ENCODE data around the gene KSR2.

KSR2 gene

DNA sequence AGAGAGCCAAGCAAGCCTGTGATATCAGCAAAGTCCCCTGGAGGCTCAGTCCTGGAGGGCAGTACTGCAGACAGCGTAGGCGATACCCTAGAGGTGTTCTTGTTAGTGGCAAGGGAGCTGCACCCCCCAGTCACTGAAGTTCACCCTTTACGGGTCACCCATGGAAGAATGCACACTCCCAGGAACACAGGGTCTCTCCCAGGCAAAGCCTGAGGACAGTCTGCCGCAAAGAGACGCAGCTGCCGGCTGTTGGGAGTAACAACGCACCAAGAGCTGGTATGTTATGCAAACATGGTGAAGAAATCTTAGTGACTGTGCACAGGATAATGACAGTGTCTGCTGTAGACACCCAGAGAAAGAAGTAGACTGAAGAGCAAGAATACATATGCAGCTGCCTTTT lies 563.9 kb downstream of the KSR2 start:
- Mint-ChIP-seq H3K4me1 (peaks cover 15% of the 10 kb centered on the region), H3K27me3 (ENCODE audit: low read depth, poor library complexity) (peaks cover 19% of the 10 kb centered on the region), H3K4me3 (no peak overlapping the region), H3K9me3 (peaks cover 6% of the 10 kb centered on the region), H3K27ac (no peak overlapping the region), H3K36me3 (ENCODE audit: low read depth) (no peaks in the 10 kb centered on the region)
- TF ChIP-seq, protein P1, sequence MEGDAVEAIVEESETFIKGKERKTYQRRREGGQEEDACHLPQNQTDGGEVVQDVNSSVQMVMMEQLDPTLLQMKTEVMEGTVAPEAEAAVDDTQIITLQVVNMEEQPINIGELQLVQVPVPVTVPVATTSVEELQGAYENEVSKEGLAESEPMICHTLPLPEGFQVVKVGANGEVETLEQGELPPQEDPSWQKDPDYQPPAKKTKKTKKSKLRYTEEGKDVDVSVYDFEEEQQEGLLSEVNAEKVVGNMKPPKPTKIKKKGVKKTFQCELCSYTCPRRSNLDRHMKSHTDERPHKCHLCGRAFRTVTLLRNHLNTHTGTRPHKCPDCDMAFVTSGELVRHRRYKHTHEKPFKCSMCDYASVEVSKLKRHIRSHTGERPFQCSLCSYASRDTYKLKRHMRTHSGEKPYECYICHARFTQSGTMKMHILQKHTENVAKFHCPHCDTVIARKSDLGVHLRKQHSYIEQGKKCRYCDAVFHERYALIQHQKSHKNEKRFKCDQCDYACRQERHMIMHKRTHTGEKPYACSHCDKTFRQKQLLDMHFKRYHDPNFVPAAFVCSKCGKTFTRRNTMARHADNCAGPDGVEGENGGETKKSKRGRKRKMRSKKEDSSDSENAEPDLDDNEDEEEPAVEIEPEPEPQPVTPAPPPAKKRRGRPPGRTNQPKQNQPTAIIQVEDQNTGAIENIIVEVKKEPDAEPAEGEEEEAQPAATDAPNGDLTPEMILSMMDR (IDR thresholded peaks at IDR 0.05), result no peak
- no peak for DNase-seq

DNA sequence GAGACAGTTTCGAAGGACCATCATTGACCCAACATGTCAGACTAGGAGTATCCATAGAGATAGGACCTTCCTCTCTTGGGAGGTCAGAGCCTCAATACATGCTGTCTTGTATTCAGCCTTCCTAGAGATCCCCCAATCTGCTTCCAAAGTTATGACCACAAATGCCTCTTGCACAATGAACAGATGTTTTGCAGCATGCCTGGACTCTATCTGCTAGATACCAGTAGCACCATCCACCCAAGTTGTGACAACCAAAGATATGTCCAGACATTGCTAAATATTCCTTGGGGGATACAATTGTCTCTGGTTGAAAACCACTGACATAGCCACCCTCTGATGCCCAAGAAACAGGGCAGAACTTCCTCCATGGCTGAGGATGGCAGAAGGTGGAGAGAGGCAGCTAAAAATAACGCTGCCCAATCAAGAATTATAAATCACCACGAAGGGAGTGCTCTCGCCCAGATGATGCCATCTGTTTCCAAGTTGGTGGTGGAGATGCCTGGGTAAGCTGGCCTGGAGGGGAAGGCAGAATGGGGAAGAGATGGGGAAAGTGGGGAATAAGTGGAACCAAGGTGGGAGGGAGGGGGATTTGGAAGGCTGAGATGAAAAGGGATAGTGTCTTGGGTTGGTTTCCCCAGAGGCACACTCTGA lies 564.5 kb downstream of the KSR2 start:
- Mint-ChIP-seq H3K9me3 (peaks cover 8% of the 10 kb centered on the region), H3K36me3 (ENCODE audit: low read depth) (no peaks in the 10 kb centered on the region), H3K4me3 (no peak overlapping the region), H3K27ac (no peak overlapping the region), H3K27me3 (ENCODE audit: low read depth, poor library complexity) (peaks cover 19% of the 10 kb centered on the region), H3K4me1 (peaks cover 15% of the 10 kb centered on the region)
- TF ChIP-seq, protein P1 (IDR thresholded peaks at IDR 0.05), result no peak
- no peak for DNase-seq

DNA sequence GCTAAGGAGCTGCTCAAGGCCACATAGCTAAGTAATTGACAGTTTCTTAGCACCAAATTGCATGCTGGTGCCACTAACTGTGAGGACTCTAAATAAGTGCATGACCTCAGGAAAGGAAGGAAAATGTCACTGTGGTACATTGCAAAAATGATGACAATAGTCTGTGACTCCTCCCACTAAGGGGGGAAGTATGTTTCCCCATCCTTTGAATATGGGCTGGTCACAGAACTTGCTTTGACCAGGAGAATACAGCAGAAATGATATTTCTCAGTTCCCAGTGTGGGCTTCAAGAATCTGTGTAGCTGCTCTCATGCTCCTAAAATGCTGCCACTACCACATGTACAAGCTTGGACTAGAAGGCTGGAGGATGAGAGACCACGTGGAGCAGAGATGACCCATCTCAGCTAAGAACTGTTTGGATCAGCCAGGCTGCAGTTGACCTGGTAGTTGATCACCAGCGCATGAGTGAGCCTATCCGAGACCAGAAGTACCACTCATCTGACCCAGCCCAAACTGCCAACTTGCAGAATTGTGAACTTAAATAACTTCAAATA lies 565.1 kb downstream of the KSR2 start:
- Mint-ChIP-seq H3K4me1 (peaks cover 15% of the 10 kb centered on the region), H3K4me3 (no peak overlapping the region), H3K9me3 (peaks cover 15% of the 10 kb centered on the region), H3K27ac (no peak overlapping the region), H3K27me3 (ENCODE audit: low read depth, poor library complexity) (peaks cover 19% of the 10 kb centered on the region), H3K36me3 (ENCODE audit: low read depth) (no peaks in the 10 kb centered on the region)
- TF ChIP-seq, protein P1 (IDR thresholded peaks at IDR 0.05), result no peak
- no peak for DNase-seq
